Measurements from ENCODE around the gene GOLGA6L10. TPM values are rescaled to one million over a fixed set of nuclear protein-coding genes. Genes with fewer than 3 reads are reported as not detected.
"Not testable (repeated sequence)": the region's sequence is repeated elsewhere in the genome, so short reads cannot be mapped to it uniquely, and the experiment has no call there.

Gene GOLGA6L10
- total RNA-seq, 4 donors from 2014 or later = 1.9 to 2.7 (median 2.2) TPM

DNA sequence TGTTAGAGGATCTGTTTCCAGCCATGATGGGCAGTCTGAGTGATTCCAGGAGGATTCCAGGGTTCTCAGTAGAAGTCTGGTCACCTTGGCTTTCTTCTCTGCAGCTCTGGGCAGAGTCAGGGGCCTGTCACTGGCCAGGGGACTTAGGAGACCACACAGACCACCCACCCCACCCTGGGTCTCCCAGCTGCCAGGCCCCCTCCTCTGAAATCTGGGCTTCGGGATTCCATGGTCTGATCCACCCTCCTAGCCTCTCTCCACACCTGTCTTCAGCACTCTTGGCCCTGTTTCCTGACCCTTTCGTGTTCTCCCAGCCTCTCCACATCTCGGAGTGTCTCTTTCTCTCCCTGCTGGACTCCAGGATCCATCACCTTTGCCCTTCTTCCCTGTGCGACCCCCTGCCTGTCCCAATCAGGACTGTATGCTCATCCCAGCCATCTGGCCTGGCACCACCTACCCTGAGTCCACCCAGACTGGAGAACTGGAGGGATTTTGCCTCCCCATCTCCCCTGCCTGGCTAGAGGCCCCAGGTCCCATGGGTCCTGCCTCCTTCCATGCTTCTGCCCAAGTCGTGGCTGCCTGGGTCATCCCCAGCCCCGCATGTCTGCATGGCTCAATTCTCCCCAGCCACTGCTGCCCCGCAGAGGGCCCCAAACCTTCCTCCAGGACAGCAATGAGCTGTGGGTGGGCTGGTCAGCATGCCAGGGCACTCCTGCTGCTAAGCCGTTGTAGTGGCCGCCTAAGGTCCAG is 34.3 kb downstream of the GOLGA6L10 start:
- no peak for TF ChIP-seq POLR2A (IDR thresholded peaks at IDR 0.05)
- TF ChIP-seq, protein P1, sequence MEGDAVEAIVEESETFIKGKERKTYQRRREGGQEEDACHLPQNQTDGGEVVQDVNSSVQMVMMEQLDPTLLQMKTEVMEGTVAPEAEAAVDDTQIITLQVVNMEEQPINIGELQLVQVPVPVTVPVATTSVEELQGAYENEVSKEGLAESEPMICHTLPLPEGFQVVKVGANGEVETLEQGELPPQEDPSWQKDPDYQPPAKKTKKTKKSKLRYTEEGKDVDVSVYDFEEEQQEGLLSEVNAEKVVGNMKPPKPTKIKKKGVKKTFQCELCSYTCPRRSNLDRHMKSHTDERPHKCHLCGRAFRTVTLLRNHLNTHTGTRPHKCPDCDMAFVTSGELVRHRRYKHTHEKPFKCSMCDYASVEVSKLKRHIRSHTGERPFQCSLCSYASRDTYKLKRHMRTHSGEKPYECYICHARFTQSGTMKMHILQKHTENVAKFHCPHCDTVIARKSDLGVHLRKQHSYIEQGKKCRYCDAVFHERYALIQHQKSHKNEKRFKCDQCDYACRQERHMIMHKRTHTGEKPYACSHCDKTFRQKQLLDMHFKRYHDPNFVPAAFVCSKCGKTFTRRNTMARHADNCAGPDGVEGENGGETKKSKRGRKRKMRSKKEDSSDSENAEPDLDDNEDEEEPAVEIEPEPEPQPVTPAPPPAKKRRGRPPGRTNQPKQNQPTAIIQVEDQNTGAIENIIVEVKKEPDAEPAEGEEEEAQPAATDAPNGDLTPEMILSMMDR (IDR thresholded peaks at IDR 0.05) = no peak
- H3K27ac ChIP-seq = no peak overlapping the region
- no peak for DNase-seq
- no peaks in the 10 kb centered on the region for H3K9me3 ChIP-seq
- H3K4me1 ChIP-seq = no peaks in the 10 kb centered on the region
- intact Hi-C loops (cut with DNase I) = no loop called here
- no peaks in the 10 kb centered on the region for H3K27me3 ChIP-seq
- 72 to 81% methylated on average over 6 to 9 of the region's 9 CpGs for WGBS, 2 donors
- H3K36me3 ChIP-seq = no peaks in the 10 kb centered on the region
- H3K4me3 ChIP-seq (replicated peaks in 1 of 3) = no peak overlapping the region

DNA sequence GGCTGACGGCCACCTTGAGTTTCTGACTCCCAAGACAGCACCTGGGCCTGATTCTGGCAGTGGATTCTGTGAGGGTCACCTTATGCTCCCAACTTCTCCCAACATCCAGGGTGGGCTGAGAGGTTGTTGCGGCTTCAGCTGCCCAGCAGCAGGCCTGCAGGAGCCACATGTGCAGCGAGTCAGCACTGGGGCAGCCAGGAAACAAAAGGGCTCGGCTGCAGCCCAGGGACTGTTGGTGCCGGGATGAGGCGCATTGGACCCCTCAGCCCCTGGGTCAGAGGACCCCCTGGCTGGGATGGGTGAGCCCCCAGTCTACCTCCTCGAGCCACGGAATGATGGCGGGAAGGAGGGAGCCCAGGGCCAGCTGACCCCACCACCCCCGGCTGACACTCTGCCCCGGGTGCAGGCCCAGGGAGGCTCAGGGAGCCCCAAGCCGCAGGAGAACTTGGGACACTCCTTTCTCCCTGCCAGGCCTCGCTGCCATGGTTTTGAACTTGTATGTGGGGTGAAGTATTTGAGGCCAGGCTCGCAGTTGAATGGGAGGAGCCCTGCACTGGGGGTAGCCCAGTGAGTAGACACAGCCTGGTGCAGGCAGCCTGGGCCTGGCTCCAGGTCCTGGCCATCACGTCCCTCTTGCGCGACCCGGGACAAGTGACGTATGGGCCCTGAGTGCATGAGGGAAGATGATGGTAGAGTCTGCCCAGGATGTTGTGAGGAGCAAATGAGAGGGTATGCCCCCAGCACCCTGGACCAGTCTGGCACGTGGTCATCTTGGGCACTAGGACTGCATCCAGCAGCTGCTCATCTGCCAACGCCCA is 35.1 kb downstream of the GOLGA6L10 start:
- H3K27me3 ChIP-seq; intact Hi-C loops (cut with DNase I); H3K4me1 ChIP-seq; H3K27ac ChIP-seq; DNase-seq; H3K36me3 ChIP-seq; H3K4me3 ChIP-seq (replicated peaks in 1 of 3); H3K9me3 ChIP-seq: not testable (repeated sequence)
- WGBS, 2 donors = 84 to 90% methylated on average over 10 to 11 of the region's 21 CpGs

DNA sequence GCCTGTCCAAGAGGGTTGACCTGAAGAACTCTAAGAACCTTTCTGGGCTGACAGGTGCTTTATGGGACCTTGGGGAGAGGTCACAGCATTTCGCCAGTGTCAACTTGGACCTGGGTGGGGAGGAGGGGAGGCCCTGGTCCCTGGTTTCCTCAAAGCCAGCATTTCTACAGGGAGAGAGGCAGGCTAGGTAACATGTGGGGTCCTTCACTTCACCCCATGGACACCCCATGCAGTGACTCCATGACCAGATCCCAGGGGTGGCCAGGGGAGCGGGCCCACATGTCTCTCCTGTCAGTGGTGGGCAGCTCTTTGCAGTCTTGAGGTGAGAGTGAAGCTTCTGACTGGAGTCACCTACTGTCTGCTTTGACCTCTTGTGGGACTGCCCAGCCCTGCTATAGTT is 35.8 kb downstream of the GOLGA6L10 start:
- 100% methylated on average over 1 to 2 of the region's 2 CpGs for WGBS, 2 donors
- DNase-seq = no peak
- no peak for TF ChIP-seq POLR2A (IDR thresholded peaks at IDR 0.05)
- TF ChIP-seq, protein P1 (IDR thresholded peaks at IDR 0.05) = no peak
- H3K27ac ChIP-seq = no peak overlapping the region
- no peak overlapping the region for H3K4me3 ChIP-seq (replicated peaks in 1 of 3)
- no peaks in the 10 kb centered on the region for H3K27me3 ChIP-seq
- intact Hi-C loops (cut with DNase I) = no loop called here
- H3K36me3 ChIP-seq = no peaks in the 10 kb centered on the region
- no peaks in the 10 kb centered on the region for H3K9me3 ChIP-seq
- H3K4me1 ChIP-seq = no peaks in the 10 kb centered on the region

DNA sequence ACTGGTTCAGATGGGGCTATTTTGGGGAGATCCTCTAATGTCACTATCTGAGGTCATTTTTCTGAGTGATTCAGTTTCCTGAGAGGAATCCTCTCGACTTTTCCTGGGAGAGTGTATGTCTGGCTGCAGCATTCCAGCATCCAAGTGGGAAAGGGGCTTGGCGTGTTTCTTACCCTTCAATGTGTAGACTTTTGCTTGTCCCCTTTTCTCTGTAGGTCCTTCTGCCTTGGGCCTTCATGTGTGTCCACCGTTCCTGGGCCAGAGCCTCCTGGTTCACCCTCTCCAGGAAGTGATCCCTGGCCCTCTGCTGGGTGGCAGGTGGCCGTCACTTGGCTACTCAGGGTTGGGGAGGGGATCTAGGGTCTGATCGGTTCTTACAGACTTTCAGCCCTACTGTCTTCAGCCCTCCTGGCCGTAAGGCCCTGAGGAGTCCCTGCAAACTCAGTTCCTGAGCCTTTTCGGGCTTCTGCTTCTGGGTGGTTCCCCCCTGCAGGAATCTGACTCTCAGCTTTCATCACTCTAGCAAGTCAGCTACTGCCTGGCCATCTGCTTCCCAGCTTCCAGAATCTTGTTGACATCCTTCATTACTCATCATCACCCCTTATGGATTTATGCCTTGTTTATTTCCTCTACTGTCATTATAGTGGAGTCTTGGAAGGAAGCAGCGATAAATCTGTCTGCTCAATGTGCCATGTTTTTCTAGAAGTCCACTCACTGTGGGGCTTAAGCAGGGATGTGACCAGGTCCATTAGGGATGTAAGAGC is 36.5 kb downstream of the GOLGA6L10 start:
- H3K27ac ChIP-seq = no peak overlapping the region
- no peaks in the 10 kb centered on the region for H3K27me3 ChIP-seq
- WGBS, 2 donors = 68 to 73% methylated on average over 8 of the region's 8 CpGs
- intact Hi-C loops (cut with DNase I) = no loop called here
- H3K4me1 ChIP-seq = no peaks in the 10 kb centered on the region
- H3K9me3 ChIP-seq = no peaks in the 10 kb centered on the region
- DNase-seq = no peak
- H3K36me3 ChIP-seq = no peaks in the 10 kb centered on the region
- TF ChIP-seq, protein P1 (IDR thresholded peaks at IDR 0.05) = no peak
- no peak for TF ChIP-seq POLR2A (IDR thresholded peaks at IDR 0.05)
- no peak overlapping the region for H3K4me3 ChIP-seq (replicated peaks in 1 of 3)

DNA sequence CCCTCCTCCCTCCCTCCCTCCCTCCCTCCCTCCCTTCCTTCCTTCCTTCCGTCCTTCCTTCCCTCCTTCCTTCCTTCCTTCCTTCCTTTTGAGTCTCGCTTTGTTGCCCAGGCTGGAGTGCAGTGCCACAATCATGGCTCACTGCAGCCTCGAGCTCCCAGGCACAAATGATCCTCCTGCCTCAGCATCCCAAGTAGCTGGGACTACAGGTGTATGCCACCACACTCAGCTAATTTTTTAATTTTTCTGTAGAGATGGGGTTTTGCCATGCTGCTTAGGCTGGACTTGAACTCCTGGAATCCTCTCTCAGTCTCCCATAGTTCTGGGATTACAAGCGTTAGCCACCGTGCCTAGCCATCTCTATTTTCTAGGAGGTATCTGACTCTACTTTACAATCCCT is 38.0 kb downstream of the GOLGA6L10 start:
- H3K27ac ChIP-seq; H3K36me3 ChIP-seq; H3K27me3 ChIP-seq; H3K4me3 ChIP-seq (replicated peaks in 1 of 3); H3K9me3 ChIP-seq; H3K4me1 ChIP-seq; DNase-seq; intact Hi-C loops (cut with DNase I): not testable (repeated sequence)
- WGBS, 2 donors = 82 to 88% methylated on average over 5 of the region's 5 CpGs

Data from thyroid gland (tissue), 4 donors.